ENCODE results near the gene ELOVL5. TPM values are rescaled to one million over a fixed set of nuclear protein-coding genes. Genes with fewer than 3 reads are reported as not detected.
A peak's percentile ranks its signal among the peaks of the same experiment; 100 is the strongest.
"Not testable (repeated sequence)": the region's sequence is repeated elsewhere in the genome, so short reads cannot be mapped to it uniquely, and the experiment has no call there.

ELOVL5 gene
- polyA plus RNA-seq, 1 of the 3 experiments (the other 2 are of a cell fraction) = 31.9 TPM

DNA sequence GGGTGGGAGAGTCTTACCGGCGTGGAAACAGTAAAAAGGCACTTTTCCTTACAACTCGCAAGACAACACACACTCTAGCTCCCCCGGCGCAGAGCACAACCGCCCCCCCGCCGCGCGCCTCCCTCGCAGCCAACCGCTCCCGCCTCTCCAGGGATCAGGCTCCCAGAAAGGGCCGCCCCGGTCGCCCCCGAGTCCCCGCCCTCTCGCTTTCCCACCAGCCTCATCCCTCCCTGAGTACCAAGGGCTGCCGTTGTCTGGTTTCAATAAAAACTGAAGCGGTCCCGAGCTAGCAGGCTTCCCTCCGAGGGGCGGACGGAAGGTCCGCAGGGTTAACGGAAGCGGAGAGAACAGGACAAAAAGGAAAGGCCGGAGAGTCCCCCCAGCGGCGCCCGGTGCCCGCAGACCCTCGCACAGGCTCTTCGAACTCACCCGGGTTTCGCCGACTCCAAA lies 804 bp downstream of the ELOVL5 start (continued):
- 0 out of 2 replicates have a peak, but pooled peaks have one; percentile 15 for TF ChIP-seq TEAD4 (IDR thresholded peaks at IDR 0.05; ENCODE audit: borderline replicate concordance, insufficient read depth)

DNA sequence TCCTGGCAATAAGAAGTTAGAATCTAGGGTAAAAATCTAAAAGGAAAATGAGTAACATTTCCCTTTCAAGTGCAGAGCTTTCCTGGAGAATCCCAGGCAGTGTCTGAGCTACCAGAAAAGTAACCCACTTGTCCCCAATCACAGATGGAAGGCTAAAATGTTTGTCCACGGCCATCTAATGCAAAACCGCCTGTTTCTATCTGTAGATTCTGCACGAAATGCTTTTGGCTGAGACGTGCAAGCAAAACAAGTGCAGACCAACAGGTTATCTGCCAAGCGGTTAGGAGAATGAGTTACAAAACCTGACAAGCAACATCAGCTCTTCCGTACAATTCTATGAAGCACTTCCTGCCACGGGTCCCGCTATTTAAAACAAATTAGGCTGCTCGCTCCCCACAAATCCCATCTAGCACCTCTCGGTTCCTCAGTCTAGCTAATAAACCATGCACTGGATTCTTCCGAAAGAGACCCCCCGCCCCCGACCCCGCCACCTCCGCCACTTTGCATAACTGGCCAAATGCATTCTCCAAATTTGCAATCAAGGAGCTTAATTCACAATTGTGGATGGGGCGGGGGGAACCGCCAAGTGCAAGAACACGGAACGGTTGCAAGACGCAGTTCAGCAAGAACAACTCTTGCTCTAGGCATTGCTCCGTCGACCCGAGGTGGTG lies 1.4 kb downstream of the ELOVL5 start:
- peak overlapping the region; percentile 92 to 93; a peak in 3 of 4 replicates for H3K27ac ChIP-seq (ENCODE audit: low read depth in 2 of 2, low read length in 1 of 2)
- 3% methylated on average over 23 of the region's 23 CpGs for WGBS (ENCODE audit: low lambda C conversion rate)
- CTCF ChIA-PET = interaction anchor here (0.6 to 2.0 kb wide), 9 partner anchors 10 to 175 kb away, joined by 3 to 6 read pairs (median 3); no protein-coding TSS in a partner anchor

DNA sequence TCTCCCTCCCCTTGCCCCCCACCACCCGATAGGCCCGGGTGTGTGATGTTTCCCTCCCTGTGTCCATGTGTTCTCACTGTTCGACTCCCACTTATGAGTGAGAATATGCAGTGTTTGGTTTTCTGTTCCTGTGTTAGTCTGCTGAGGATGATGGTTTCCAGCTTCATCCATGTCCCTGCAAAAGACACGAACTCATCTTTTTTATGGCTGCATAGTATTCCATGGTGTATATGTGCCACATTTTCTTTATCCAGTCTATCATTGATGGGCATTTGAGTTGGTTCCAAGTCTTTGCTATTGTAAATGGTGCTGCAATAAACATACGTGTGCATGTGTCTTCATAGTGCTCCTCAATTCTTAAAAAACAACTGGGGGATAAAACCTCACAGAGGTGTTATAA lies 2.7 kb downstream of the ELOVL5 start:
- H2AFZ ChIP-seq (ENCODE audit: low read depth); H3K27ac ChIP-seq (ENCODE audit: low read depth in 2 of 2, low read length in 1 of 2); H3F3A ChIP-seq (replicated peaks; ENCODE audit: insufficient read depth); CTCF ChIA-PET; H3K27me3 ChIP-seq (ENCODE audit: insufficient read depth); H3K9ac ChIP-seq; H3K9me3 ChIP-seq; H3K4me3 ChIP-seq (ENCODE audit: low read depth in 2 of 2, low read length in 1 of 2); H3K4me2 ChIP-seq; H3K36me3 ChIP-seq (replicated peaks in 1 of 2; ENCODE audit: control insufficient read depth in 1 of 2, insufficient read depth in 2 of 2, low read length in 1 of 2); DNase-seq; H3K9me2 ChIP-seq: not testable (repeated sequence)
- 100% methylated on average over 5 of the region's 5 CpGs for WGBS (ENCODE audit: low lambda C conversion rate)
- Histone ChIP-seq H3K4me1 (ENCODE audit: control insufficient read depth in 1 of 2, insufficient read depth in 2 of 2, low read depth in 1 of 2, low read length in 1 of 2) (peaks cover 0 to 24% of the 10 kb centered on the region in 2 experiments; a peak in 3 of 4 replicates), H3K79me2 (ENCODE audit: insufficient read depth) (peaks cover 73% of the 10 kb centered on the region), H4K20me1 (ENCODE audit: insufficient read depth) (peaks cover 55% of the 10 kb centered on the region)
- POLR2A ChIA-PET = interaction anchor here (0.6 kb wide), 1 partner anchor 17 kb away, joined by 3 read pairs; no protein-coding TSS in a partner anchor

More for the DNA sequence above, 1.4 kb downstream of the ELOVL5 start:
- peaks cover 42% of the 10 kb centered on the region for H4K20me1 ChIP-seq (ENCODE audit: insufficient read depth)
- no peaks in the 10 kb centered on the region for H3F3A ChIP-seq (replicated peaks; ENCODE audit: insufficient read depth)
- no peaks in the 10 kb centered on the region for H3K9me2 ChIP-seq
- peaks cover 0 to 3% of the 10 kb centered on the region in 2 experiments for H3K36me3 ChIP-seq (replicated peaks in 1 of 2; ENCODE audit: control insufficient read depth in 1 of 2, insufficient read depth in 2 of 2, low read length in 1 of 2)
- H3K4me1 ChIP-seq (ENCODE audit: control insufficient read depth in 1 of 2, insufficient read depth in 2 of 2, low read depth in 1 of 2, low read length in 1 of 2) = peaks cover 0 to 18% of the 10 kb centered on the region in 2 experiments; a peak in 3 of 4 replicates
- H3K27me3 ChIP-seq (ENCODE audit: insufficient read depth) = no peaks in the 10 kb centered on the region
- DNase-seq = no peak
- H3K79me2 ChIP-seq (ENCODE audit: insufficient read depth) = peaks cover 59% of the 10 kb centered on the region
- H3K9ac ChIP-seq = peak overlapping the region; percentile 86
- POLR2A ChIA-PET = interaction anchor here (1.4 to 1.9 kb wide), 2 partner anchors 12 to 68 kb away, joined by 4 to 7 read pairs; no protein-coding TSS in a partner anchor
- peak overlapping the region; percentile 70 for H3K4me2 ChIP-seq
- peak overlapping the region; percentile 70 to 91 for H3K4me3 ChIP-seq (ENCODE audit: low read depth in 2 of 2, low read length in 1 of 2)
- TF ChIP-seq MXI1 (IDR thresholded peaks at IDR 0.05; ENCODE audit: low read depth, low read length) (0 out of 2 replicates have a peak, but pooled peaks have one; percentile 3), ELF1 (IDR thresholded peaks at IDR 0.05) (no peak)
- peak overlapping the region; percentile 85; the same call in 1 of the 2 replicates for H2AFZ ChIP-seq (ENCODE audit: low read depth)
- H3K9me3 ChIP-seq = no peaks in the 10 kb centered on the region

DNA sequence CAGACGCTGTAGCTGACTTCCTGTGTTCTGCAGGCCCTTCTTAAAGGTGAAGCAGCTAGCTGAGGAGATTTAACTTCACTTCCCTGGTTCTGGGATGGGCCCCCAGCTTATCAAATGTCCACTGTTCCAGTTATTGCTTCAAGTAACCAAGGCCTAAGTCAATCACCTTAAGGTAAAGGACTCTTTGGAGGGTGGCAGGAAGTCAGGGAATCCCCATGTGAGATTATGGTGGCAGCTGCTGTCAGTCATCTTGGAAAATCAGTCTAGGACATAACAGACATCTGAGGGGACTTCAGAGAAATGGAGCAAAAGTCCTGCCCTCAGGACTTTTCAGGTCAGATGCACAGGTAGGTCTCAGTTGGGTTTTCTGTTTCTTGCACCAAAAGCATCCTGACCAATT lies 3.8 kb downstream of the ELOVL5 start:
- CTCF ChIA-PET = interaction anchor here (1.0 to 1.4 kb wide), 3 partner anchors 36 to 173 kb away, joined by 3 to 5 read pairs (median 4); no protein-coding TSS in a partner anchor

More for the DNA sequence above, 3.8 kb downstream of the ELOVL5 start:
- no peak overlapping the region for H3K4me2 ChIP-seq
- peaks cover 83% of the 10 kb centered on the region for H3K79me2 ChIP-seq (ENCODE audit: insufficient read depth)
- DNase-seq = no peak
- POLR2A ChIA-PET = no interaction called here
- TF ChIP-seq RXRA (IDR thresholded peaks at IDR 0.05; ENCODE audit: borderline replicate concordance, low read depth) (no peak), SIN3A (IDR thresholded peaks at IDR 0.05; ENCODE audit: borderline replicate concordance, low read depth, low read length) (no peak), FOXJ3 (CRISPR knock-in tag; IDR thresholded peaks at IDR 0.05) (no peak), FOSL2 (IDR thresholded peaks at IDR 0.05; ENCODE audit: borderline replicate concordance, low read depth) (no peak), GATA2 (CRISPR knock-in tag; IDR thresholded peaks at IDR 0.05) (no peak), CHD2 (IDR thresholded peaks at IDR 0.05; ENCODE audit: low read length, partially characterized antibody) (no peak), FOXM1 (IDR thresholded peaks at IDR 0.05; ENCODE audit: low read depth) (no peak), YY1 (IDR thresholded peaks at IDR 0.05; ENCODE audit: low read depth) (no peak), GABPA (IDR thresholded peaks at IDR 0.05; ENCODE audit: low read depth) (no peak), RCOR1 (IDR thresholded peaks at IDR 0.05; ENCODE audit: low read length) (no peak)
- TF ChIP-seq, protein P1, sequence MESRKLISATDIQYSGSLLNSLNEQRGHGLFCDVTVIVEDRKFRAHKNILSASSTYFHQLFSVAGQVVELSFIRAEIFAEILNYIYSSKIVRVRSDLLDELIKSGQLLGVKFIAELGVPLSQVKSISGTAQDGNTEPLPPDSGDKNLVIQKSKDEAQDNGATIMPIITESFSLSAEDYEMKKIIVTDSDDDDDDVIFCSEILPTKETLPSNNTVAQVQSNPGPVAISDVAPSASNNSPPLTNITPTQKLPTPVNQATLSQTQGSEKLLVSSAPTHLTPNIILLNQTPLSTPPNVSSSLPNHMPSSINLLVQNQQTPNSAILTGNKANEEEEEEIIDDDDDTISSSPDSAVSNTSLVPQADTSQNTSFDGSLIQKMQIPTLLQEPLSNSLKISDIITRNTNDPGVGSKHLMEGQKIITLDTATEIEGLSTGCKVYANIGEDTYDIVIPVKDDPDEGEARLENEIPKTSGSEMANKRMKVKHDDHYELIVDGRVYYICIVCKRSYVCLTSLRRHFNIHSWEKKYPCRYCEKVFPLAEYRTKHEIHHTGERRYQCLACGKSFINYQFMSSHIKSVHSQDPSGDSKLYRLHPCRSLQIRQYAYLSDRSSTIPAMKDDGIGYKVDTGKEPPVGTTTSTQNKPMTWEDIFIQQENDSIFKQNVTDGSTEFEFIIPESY (IDR thresholded peaks at IDR 0.05; ENCODE audit: borderline replicate concordance, low read depth) = no peak
- TF ChIP-seq, protein P2, sequence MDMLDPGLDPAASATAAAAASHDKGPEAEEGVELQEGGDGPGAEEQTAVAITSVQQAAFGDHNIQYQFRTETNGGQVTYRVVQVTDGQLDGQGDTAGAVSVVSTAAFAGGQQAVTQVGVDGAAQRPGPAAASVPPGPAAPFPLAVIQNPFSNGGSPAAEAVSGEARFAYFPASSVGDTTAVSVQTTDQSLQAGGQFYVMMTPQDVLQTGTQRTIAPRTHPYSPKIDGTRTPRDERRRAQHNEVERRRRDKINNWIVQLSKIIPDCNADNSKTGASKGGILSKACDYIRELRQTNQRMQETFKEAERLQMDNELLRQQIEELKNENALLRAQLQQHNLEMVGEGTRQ (IDR thresholded peaks at IDR 0.05; ENCODE audit: borderline replicate concordance, low read depth, low read length) = no peak
- H2AFZ ChIP-seq (ENCODE audit: low read depth) = no peak overlapping the region
- peaks cover 60% of the 10 kb centered on the region for H4K20me1 ChIP-seq (ENCODE audit: insufficient read depth)
- no peaks in the 10 kb centered on the region for H3K27me3 ChIP-seq (ENCODE audit: insufficient read depth)
- H3K4me3 ChIP-seq (ENCODE audit: low read depth in 2 of 2, low read length in 1 of 2) = no peak overlapping the region; a peak in 1 of 4 replicates
- no peaks in the 10 kb centered on the region for H3K9me2 ChIP-seq
- no peaks in the 10 kb centered on the region for H3K9me3 ChIP-seq
- WGBS (ENCODE audit: low lambda C conversion rate) = 81% methylated on average over 1 of the region's 1 CpG
- H3K27ac ChIP-seq (ENCODE audit: low read depth in 2 of 2, low read length in 1 of 2) = no peak overlapping the region; a peak in 1 of 4 replicates
- peaks cover 0 to 3% of the 10 kb centered on the region in 2 experiments for H3K36me3 ChIP-seq (replicated peaks in 1 of 2; ENCODE audit: control insufficient read depth in 1 of 2, insufficient read depth in 2 of 2, low read length in 1 of 2)
- H3K9ac ChIP-seq = no peak overlapping the region
- peaks cover 0 to 24% of the 10 kb centered on the region in 2 experiments; a peak in 3 of 4 replicates for H3K4me1 ChIP-seq (ENCODE audit: control insufficient read depth in 1 of 2, insufficient read depth in 2 of 2, low read depth in 1 of 2, low read length in 1 of 2)
- H3F3A ChIP-seq (replicated peaks; ENCODE audit: insufficient read depth) = no peaks in the 10 kb centered on the region

Measured in SK-N-SH (cell line).